Inflammatory macrophage treated with lipopolysaccharide for 4 hours (primary cell): Measurements from ENCODE around the gene RNF4.
"Not testable (repeated sequence)": the region's sequence is repeated elsewhere in the genome, so short reads cannot be mapped to it uniquely, and the experiment has no call there.

Experiments
- DNase-seq: peaks from one replicate; pipeline ENCODE4 v3.0.0-alpha.2; 2020

The RNF4 gene

DNA sequence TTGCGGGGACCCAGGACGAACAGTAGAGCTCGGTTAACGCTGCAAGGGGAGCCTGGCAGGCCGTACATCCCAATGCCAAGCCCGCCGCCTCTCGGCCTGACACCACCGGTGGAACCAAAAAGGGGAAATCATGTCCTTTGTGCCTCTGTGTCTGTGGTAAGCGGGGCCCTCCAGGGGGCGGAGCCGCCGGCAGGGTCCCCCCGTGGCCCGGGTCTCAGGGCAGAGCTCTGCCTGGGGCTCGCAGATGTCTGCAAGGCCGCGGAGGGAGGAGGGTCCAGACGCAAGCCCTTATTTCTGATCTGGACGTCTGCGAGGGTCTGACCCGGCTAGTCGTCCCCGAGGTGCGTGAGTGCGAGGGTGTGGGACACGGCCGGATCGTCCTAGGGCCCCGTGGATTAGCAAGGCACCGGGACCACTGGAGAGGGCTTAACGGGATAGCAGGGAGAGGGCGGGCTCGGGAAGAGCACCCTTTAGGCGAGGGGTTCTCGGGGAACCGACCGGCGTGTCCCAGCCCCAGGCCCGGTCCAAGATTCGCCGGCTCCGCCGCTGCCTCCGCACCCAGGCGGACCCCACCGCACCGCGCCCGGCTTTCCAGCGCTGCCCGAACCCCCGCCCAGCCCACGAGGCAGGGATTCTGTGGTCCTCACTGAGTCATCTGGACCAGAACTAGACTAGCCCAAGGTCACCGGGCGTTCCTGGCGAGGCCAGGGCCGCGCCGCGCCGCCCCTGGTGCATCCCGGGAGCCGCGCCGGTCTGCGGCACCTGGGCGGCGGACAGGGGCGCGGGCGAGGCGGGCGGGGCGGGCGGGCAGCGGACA lies 66.7 kb downstream of the RNF4 start:
- DNase-seq: peak; percentile 65

DNA sequence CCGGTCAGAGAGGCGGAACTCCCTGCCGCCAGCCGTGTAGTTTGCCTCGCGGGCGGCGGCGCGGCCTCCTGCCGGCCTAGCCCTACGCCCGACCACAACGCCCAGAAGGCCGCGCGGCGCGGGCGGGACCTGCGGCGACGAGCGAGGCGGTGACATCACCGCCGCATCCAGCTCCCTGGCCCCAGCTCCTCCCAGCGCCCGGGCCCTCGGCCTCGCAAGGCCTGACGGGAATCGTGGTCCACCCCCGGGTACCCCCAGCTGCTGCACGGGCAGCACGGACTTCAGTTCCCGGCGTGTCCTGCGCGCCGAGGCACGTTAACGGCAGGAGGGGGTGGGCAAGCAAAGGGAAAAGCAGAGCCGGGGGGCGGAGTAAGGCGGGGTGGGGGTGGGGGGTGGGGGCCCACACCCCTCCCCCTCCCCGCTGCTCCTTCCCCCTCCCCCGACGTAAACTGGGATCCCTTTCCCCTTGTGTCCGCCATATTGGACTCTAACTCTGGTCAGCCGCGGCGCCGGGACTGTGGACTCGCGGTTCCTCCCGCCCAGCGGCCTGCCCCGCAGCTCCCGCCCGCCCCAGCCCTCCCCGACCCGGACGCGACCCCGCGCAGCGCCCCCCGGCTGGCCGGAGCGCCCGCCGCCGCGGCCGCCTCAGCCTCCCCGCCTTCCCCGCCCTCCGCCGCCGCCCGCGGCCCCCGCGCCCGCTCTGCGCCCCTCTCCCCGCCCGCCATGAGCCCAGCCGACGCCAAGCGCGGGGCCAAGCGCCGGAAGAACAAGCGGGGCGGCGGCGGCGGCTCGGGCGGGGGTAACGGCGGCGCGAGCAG lies 67.5 kb downstream of the RNF4 start, which contains the start of gene FAM193A:
TSS of gene FAM193A (plus strand) at position 455 of the 818 bp plus-strand sequence. CDS start at position 724, 269 bp downstream.
- DNase-seq: peak; percentile 100

DNA sequence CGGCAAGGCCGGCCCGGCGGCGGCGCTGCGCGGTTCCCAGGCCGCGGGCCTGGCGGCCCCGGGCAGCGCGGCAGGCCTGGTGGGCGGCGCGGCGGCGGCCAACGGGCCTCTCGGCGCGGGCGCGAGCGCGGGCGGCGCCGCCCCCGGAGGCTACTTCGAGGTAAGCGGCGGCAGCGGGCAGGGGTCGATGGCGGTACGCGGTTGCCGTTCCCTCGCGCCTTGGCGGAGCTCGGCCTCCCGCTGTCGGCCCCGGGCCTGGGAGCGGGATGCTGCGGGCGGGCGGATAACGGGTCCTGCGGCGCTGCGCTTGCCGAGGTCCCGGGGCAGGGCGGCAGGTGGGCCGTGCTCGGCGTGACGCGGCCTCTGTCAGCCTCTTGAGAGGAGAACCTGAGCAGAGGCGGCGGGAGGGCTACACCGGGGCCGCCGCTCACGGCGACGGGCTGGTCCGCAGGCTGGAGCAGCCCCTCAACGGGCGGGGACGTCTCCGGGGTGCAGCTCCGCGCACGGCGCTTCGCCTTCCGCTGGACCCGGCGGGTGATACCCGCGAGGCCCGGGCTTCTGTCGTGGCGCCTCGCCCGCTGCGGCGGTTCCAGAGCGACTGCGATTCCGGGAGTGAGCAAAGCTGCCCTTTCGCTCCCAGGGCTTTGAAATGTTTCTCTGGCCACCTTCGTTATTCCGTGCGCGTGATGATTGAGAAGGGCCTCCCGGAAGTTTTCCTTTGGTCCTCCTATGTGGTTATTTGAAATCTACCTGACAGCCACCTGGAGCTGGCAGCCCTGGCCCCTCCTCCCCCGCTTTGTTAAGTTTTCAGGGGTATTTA lies 68.3 kb downstream of the RNF4 start:
- peak; percentile 47 for DNase-seq

DNA sequence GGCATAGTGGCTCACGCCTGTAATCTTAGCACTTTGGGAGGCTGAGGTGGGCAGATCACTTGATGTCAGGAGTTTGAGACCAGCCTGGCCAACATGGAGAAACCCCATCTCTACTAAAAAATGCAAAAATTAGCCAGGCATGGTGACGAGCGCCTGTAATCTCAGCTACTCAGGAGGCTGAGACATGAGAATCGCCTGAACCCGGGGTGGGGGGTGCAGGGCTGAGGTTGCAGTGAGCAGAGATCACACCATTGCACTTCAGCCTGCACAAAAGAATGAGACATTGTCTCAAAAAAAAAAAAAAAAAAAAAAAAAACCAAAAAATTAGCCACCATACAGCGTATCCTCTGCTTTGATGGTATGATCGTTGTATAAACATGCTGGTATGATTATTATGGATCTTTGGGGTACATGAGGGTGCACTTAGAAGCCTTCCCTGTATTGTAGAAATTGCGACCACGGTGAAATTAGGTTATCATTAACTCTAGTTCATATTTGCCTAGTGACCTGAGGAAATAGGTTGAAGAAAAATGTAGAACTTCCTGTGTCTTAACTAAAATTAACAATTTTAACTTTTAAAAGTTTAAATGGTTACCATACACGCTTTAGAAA lies 74.8 kb downstream of the RNF4 start:
- DNase-seq: not testable (repeated sequence)

DNA sequence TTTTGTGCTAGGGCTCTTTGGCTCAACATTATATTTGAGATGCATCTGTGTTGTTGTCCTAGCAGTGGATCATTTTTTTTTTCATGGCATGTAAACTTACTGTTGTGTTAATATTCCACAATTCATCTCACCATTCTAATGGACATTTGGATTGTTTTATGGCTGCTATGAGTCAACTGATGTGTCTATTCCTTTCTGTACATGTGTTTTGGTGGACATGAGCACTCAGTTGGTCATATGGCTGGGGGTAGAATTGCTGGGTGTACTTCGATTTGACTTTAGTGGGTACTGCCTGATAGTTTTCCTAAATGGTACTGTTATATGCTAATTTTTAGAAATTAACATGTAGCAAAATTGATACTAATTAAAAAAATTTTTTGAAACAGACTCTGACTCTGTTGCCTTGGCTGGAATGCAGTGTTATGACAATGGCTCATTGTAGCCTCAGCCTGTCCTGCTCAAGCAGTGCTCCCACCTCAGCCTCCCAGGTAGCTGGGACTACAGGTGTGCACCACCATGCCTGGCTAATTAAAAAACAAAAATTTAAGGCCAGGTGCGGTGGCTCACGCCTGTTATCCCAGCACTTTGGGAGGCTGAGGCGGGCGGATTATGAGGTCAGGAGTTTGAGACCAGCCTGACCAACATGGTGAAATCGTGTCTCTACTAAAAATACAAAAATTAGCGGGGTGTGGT lies 76.6 kb downstream of the RNF4 start:
- DNase-seq: no peak

DNA sequence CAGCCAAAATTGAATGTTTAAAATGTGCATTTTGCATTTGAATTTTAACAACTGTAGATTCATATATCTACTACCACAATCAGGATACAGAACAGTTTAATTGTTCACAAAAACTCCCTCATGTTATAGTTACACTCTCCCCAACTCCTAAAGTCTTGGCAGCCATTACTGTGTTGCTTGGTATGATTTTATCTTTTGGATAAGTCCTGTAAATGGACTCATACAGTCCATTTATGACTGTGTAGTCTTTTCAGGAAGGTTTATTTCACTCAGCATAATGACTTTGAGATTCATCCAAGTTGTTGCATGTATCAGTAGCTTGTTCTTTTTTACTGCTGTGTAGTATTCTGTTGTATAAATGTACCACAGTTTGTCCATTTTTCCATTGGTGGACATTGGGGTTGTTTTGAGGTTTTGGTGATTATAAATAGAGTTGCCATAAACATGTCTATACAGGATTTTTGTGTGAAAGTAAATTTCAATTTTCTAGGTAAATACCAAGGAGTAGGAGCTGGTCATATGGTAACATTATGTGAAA lies 77.4 kb downstream of the RNF4 start:
- DNase-seq: no peak

DNA sequence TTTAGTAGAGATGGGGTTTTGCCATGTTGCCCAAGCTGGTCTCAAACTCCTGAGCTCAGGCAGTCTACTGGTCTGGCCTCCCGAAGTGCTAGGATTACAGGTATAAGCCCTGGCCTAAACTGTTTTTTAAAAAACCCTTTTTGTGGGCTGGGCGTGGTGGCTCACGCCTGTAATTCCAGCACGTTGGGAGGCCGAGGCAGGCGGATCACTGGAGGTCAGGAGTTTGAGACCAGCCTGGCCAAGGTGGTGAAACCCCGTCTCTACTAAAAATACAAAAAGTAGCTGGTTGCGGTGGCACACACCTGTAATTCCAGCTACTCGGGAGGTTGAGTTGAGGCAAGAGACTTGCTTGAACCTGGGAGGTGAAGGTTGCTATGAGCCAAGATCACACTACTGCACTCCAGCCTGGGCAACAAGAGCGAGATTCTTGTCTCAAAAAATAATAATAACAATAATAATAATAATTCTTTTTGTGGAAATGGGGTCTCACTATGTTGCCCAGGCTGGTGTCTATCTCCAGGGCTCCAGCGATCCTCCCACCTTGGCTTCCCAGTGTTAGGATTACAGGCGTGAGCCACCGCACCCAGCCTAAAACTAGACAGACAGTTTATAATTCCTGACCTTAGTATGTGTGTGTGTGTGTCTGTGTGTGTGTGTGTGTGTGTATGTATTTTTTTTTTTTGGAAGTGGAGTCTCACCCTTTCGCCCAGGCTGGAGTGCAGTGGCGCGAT lies 78.2 kb downstream of the RNF4 start:
- DNase-seq: not testable (repeated sequence)

DNA sequence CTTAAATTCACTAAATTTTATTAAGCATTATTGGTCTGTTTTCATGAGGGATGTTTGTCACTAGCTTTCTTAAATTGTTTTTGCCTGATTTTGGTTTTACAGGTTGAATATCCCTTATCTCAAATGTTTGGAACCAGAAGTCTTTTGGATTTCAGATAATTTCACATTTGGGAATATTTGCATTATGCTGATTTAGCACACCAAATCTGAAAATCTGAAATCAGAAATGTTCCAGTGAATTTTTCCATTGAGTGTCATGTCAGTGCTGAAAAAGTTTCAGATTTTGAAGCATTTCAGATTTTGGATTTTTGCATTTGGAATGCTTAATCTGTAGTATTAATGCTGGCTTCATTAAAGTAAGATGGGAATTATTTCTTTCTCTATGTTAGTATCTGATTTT lies 82.2 kb downstream of the RNF4 start:
- no peak for DNase-seq

DNA sequence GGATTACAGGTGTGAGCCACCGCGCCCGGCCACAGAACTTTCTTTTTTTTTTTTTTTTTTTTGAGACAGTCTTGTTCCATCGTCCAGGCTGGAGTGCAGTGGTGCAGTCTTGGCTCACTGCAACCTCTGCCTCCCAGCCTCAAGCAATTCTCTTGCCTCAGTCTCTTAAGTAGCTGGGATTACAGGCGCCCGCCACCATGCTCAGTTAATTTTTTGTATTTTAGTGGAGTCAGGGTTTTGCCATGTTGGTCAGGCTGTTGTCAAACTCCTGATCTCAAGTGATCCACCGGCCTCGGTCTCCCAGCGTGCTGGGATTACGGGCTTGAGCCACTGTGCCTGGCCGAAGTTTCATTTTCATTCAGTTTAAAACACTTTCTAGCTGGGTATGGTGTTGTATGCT lies 83.9 kb downstream of the RNF4 start:
- no peak for DNase-seq

DNA sequence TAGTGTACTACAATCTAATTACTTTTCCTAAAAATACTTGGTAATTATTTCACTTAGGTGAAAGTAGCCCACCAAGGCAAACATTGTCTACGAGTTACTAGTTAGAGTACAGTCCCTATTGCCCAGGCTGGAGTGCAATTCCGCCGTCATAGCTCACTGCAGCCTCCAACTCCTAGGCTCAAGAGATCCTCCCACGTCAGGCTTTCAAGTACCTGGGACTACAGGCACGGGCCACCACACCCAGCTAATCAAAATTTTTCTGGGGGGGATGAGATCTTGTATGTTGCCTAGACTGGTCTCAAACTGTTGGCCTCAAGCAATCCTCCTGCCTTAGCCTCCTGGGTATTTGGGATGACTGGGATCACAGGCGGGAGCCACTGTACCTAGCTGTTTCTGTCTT lies 89.4 kb downstream of the RNF4 start:
- DNase-seq: no peak

DNA sequence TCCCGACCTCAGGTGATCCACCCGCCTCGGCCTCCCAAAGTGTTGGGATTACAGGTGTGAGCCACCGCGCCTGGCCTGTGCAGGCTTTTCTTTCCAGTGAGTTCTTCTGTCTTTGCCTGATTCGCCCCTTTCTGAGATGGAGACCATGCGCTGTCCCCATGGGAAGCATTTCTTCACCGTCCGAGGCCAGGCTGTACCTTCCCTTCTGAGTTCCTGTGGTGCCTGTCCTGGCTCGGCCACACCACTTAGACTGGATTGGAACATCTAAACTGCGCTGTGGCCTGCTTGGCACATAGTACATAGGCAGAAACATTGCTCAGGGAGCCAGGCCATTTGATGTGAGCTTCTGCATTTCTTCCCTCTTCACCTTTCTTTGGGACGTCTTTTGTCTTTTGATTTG lies 91.3 kb downstream of the RNF4 start:
- DNase-seq: no peak
